A549 (cell line): ENCODE measurements around the gene LBHD2. TPM values are rescaled to one million over a fixed set of nuclear protein-coding genes. Genes with fewer than 3 reads are reported as not detected.

Experiments used
- ATAC-seq, 2 experiments: fragments of 200-7000 bp in 1 of 2; fragments of >200 bp in 1 of 2; cut with Nextera tagmentation in 1 of 2; cut with Tn5 transposase in 1 of 2; 3 replicates each; pipeline versions ENCODE4 v1.8.0 to v1.9.1; 2018 to 2020; ENCODE audit warnings: mild to moderate bottlenecking in 1 of 2, moderate library complexity in 1 of 2
- CTCF ChIA-PET: fragments of 300-600 bp; sonication (Branson Sonifier 250); formaldehyde crosslinking; extraction: SDS; loops from one replicate; lab custom pipeline; 2021; ENCODE audit warnings: antibody characterized with exemption, inconsistent platforms; lab: Yijun Ruan, JAX
- POLR2A ChIA-PET: fragments of 350-600 bp; formaldehyde crosslinking; extraction: SDS; loops from one replicate; lab custom pipeline; 2021; ENCODE audit warnings: antibody characterized with exemption, inconsistent platforms; lab: Yijun Ruan, JAX
- DNase-seq, 2 experiments: peaks; one replicate each; pipeline versions ENCODE4 v3.0.0 to v3.0.0-alpha.2; 2011 to 2016; ENCODE audit warnings: low read depth in 1 of 2, low spot score in 1 of 2
- FAIRE-seq: peaks from 2 replicates; lab custom pipeline; 2011; peaks lifted over from hg19 to GRCh38; lab: Jason Lieb, UNC
- H3K27ac ChIP-seq, 2 experiments: fragments of >200 bp; sonication (Bioruptor Twin); formaldehyde crosslinking; 3 replicates each; pipeline ENCODE4 v1.5.1; 2016 to 2017
- H3K4me1 ChIP-seq: fragments of >200 bp; sonication (Bioruptor Twin); formaldehyde crosslinking; 3 replicates; pipeline ENCODE4 v1.6.1; 2016
- H3K4me2 ChIP-seq: fragments of >200 bp; sonication (Bioruptor Twin); formaldehyde crosslinking; 3 replicates; pipeline ENCODE4 v1.6.1; 2016
- H3K4me3 ChIP-seq: fragments of >200 bp; sonication (Bioruptor Twin); formaldehyde crosslinking; 3 replicates; pipeline ENCODE4 v1.5.1; 2016
- H3K9me3 ChIP-seq: fragments of >200 bp; sonication (Bioruptor Twin); formaldehyde crosslinking; 3 replicates; pipeline ENCODE4 v1.6.1; 2016
- CBX2 ChIP-seq: fragments of 200-600 bp; sonication (generic); IDR thresholded peaks from 2 replicates; pipeline ENCODE4 v1.6.1; 2016; ENCODE audit warnings: low read depth, mild to moderate bottlenecking, borderline replicate concordance
- EP300 ChIP-seq, 2 experiments: fragments of >200 bp; sonication (Bioruptor Twin); formaldehyde crosslinking; IDR thresholded peaks; 2 replicates in 1 of 2; 3 replicates in 1 of 2; pipeline ENCODE4 v1.6.1; 2016 to 2017
- ESRRA ChIP-seq: fragments of 150-350 bp; IDR thresholded peaks from 2 replicates; pipeline ENCODE4 v1.6.1; 2014; ENCODE audit warnings: mild to moderate bottlenecking, low read length, borderline replicate concordance
- FOSL2 ChIP-seq, 2 experiments: fragments of 450-650 bp in 1 of 2; fragments of >200 bp in 1 of 2; sonication (Bioruptor Twin) in 1 of 2; formaldehyde crosslinking; IDR thresholded peaks; 2 replicates each; pipeline versions ENCODE4 v1.5.0 to v1.6.1; 2016 to 2020; ENCODE audit warnings: mild to moderate bottlenecking in 1 of 2, moderate library complexity in 1 of 2
- HEYL ChIP-seq: fragments of 250-450 bp; sonication (Bioruptor Pico); IDR thresholded peaks from 2 replicates; pipeline ENCODE4 v1.8.0; 2021; ENCODE audit warnings: mild to moderate bottlenecking, moderate library complexity
- HOXB13 ChIP-seq: fragments of 250-450 bp; sonication (Bioruptor Pico); IDR thresholded peaks from 2 replicates; pipeline ENCODE4 v1.5.0; 2020; ENCODE audit warnings: low read depth, mild to moderate bottlenecking, moderate library complexity
- HOXB5 ChIP-seq: fragments of 250-450 bp; sonication (Bioruptor Pico); IDR thresholded peaks from 2 replicates; pipeline ENCODE4 v1.5.0; 2020; ENCODE audit warnings: mild to moderate bottlenecking, moderate library complexity
- MAFK ChIP-seq: fragments of 450-650 bp; IDR thresholded peaks from 2 replicates; pipeline ENCODE4 v1.6.1; 2014; ENCODE audit not compliant: partially characterized antibody
- MAZ ChIP-seq: fragments of 150-350 bp; IDR thresholded peaks from 2 replicates; pipeline ENCODE4 v1.6.1; 2014; ENCODE audit warnings: antibody characterized with exemption, low read depth, low read length, borderline replicate concordance
- MYC ChIP-seq: IDR thresholded peaks from 2 replicates; pipeline ENCODE4 v1.6.1; 2012; ENCODE audit warnings: mild to moderate bottlenecking, inconsistent platforms, low read length, improper control_type of control experiment, borderline replicate concordance
- NPAS2 ChIP-seq: fragments of 250-450 bp; sonication (Bioruptor Pico); IDR thresholded peaks from 2 replicates; pipeline ENCODE4 v1.8.0; 2022; ENCODE audit warnings: mild to moderate bottlenecking, moderate library complexity, borderline replicate concordance
- PHF8 ChIP-seq: fragments of 200-600 bp; sonication (generic); IDR thresholded peaks from 2 replicates; pipeline ENCODE4 v1.6.1; 2016; ENCODE audit warnings: low read depth, mild to moderate bottlenecking, antibody characterized with exemption, moderate library complexity, borderline replicate concordance
- POLR2A ChIP-seq: IDR thresholded peaks from 2 replicates; pipeline ENCODE4 v1.6.1; 2012; ENCODE audit warnings: mild to moderate bottlenecking, low read length
- POLR2AphosphoS2 ChIP-seq: conservative IDR thresholded peaks from 2 replicates; pipeline ENCODE4 v1.6.1; 2012; ENCODE audit warnings: low read length, improper control_type of control experiment, inconsistent platforms
- RAD21 ChIP-seq, 2 experiments: fragments of >200 bp in 1 of 2; sonication (Bioruptor Twin) in 1 of 2; formaldehyde crosslinking in 1 of 2; IDR thresholded peaks in 1 of 2; conservative IDR thresholded peaks in 1 of 2; 2 replicates in 1 of 2; 3 replicates in 1 of 2; pipeline ENCODE4 v1.6.1; 2012 to 2018; ENCODE audit warnings: inconsistent platforms in 1 of 2
- RCOR1 ChIP-seq: fragments of 150-350 bp; IDR thresholded peaks from 2 replicates; pipeline ENCODE4 v1.6.1; 2014; ENCODE audit warnings: antibody characterized with exemption, low read length, low read depth
- TFCP2L1 ChIP-seq: fragments of 250-450 bp; sonication (Bioruptor Pico); IDR thresholded peaks from 2 replicates; pipeline ENCODE4 v1.5.0; 2021; ENCODE audit warnings: mild to moderate bottlenecking
- TP53 ChIP-seq: fragments of 250-450 bp; sonication (Bioruptor Pico); IDR thresholded peaks from 2 replicates; pipeline ENCODE4 v1.5.0; 2021; ENCODE audit warnings: mild to moderate bottlenecking, moderate library complexity
- ZNF302 ChIP-seq: fragments of 250-450 bp; sonication (Bioruptor Pico); IDR thresholded peaks from 2 replicates; pipeline ENCODE4 v1.9.0; 2021; ENCODE audit warnings: inconsistent platforms, mild to moderate bottlenecking, moderate library complexity
- ZSCAN20 ChIP-seq: fragments of 250-450 bp; sonication (Bioruptor Pico); IDR thresholded peaks from 2 replicates; pipeline ENCODE4 v1.8.0; 2022; ENCODE audit warnings: mild to moderate bottlenecking, moderate library complexity
- WGBS: methylation state at CpG from one replicate; pipeline ENCODE4 v1.1.6; 2017; ENCODE audit errors: missing lambda C conversion rate; 5-methylcytosine and 5-hydroxymethylcytosine counted together
- polyA plus RNA-seq, 4 experiments: library from polyadenylated mRNA; depleted of rRNA in 3 of 4; stranded (reverse); fragments of >200 nt; fragmentation: RNase III in 1 of 4; extraction: RNeasy Plus Mini Kit Qiagen cat#74134 plus additional on column Dnase treatment in 1 of 4; gene quantifications; 2 replicates in 3 of 4; 3 replicates in 1 of 4; pipeline ENCODE4 v1.2.3, GENCODE V29; 2011 to 2017
- TF ChIP-seq, protein P1 (sequence below): fragments of >200 bp; sonication (Bioruptor Twin); formaldehyde crosslinking; IDR thresholded peaks from 2 replicates; pipeline ENCODE4 v1.6.1; 2016
- TF ChIP-seq, protein P2 (sequence below): IDR thresholded peaks from 2 replicates; pipeline ENCODE4 v1.6.1; 2012; ENCODE audit warnings: low read depth, borderline replicate concordance

Gene LBHD2
- polyA plus RNA-seq, 2 of the 4 experiments (the other 2 are of a cell fraction), result not detected

DNA sequence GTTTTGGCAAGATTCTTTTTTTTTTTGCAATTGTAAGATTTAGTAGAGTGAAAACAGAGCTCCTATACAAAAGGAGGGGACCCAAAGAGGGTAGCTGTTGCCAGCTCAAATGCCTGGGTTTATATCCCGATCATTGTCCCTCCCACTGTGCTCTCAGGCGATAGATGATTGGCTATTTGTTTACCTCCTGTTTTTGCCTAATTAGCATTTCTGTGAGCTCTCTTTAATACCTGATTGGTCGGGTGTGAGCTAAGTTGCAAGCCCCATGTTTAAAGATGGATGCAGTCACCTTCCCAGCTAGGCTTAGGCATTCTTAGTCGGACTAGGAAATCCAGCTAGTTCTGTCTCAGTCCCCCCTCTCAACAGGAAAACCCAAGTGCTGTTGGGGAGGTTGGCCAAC, 12.4 kb downstream of the LBHD2 start:
- no peak for ATAC-seq
- no peak overlapping the region for H3K4me3 ChIP-seq
- peak overlapping the region in 1 of 2 experiments; percentile 94; a peak in 2 of 6 replicates for H3K27ac ChIP-seq

DNA sequence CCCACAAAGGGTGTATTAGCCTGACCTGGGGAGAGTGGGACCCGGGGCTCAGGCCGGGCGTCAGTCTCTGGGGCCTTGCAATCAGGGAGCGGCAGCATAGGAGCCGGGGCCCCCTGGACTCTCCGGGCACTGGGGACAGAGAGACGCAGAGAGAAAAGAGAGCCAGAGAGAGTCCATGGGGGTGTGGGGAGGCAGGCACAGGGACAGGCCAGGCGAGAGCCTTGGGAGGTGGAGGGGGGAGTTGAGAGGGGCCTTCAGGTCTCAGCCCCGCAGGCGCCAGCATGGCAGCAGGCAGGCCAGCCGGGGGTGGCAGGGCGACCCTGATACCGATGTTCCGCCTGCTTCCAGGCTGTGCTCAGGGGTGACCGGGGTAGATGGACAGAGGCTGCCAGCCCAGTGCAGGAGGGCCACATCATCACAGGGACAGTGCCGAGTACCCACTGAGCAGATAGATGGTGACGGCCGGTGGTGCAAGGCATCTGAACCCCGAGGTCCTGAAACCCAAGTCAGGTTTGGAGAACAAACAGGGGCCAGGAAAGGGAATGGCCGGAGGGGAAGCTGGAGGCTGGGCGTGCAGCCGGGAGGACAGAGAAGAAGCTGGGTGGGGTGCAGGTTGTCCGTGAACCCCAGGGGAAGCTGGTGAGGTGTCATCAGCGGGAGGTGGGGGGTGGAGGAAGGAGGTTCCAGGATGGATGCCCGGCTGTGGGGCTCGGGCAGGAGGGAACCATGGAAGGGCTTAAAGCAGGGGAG, 13.4 kb downstream of the LBHD2 start:
- CTCF ChIA-PET, result interaction anchor here (0.6 to 14.0 kb wide), 10 partner anchors 8 to 403 kb away, joined by 3 to 544 read pairs (median 48); partner anchors contain the start of gene TNFAIP2
- Histone ChIP-seq H3K4me1 (peaks cover 46% of the 10 kb centered on the region), H3K4me3 (no peak overlapping the region), H3K27ac (peak overlapping the region; percentile 88 to 94; a peak in 4 of 6 replicates), H3K9me3 (no peaks in the 10 kb centered on the region), H3K4me2 (no peak overlapping the region; the same call in 2 of the 3 replicates)
- FAIRE-seq (no peak), ATAC-seq (no peak), DNase-seq (no peak)
- WGBS, result 86% methylated on average over 26 of the region's 26 CpGs
- POLR2A ChIA-PET, result interaction anchor here (0.5 kb wide), 1 partner anchor 88 kb away, joined by 3 read pairs; no protein-coding TSS in a partner anchor
- TF ChIP-seq RCOR1, result no peak
- TF ChIP-seq, protein P1, sequence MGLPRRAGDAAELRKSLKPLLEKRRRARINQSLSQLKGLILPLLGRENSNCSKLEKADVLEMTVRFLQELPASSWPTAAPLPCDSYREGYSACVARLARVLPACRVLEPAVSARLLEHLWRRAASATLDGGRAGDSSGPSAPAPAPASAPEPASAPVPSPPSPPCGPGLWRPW, result no peak
- TF ChIP-seq POLR2A, result no peak
- no peak for TF ChIP-seq HOXB5
- TF ChIP-seq POLR2AphosphoS2, result no peak
- no peak for TF ChIP-seq MAZ
- TF ChIP-seq ESRRA, result no peak
- no peak for TF ChIP-seq NPAS2 (CRISPR knock-in tag)
- TF ChIP-seq HEYL (CRISPR knock-in tag), result no peak
- no peak for TF ChIP-seq RAD21 (conservative IDR thresholded peaks at IDR 0.05 in 1 of 2, IDR thresholded peaks at IDR 0.05 in 1 of 2)
- no peak for TF ChIP-seq HOXB13 (CRISPR knock-in tag)
- TF ChIP-seq, protein P2, sequence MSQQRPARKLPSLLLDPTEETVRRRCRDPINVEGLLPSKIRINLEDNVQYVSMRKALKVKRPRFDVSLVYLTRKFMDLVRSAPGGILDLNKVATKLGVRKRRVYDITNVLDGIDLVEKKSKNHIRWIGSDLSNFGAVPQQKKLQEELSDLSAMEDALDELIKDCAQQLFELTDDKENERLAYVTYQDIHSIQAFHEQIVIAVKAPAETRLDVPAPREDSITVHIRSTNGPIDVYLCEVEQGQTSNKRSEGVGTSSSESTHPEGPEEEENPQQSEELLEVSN, result no peak
- no peak for TF ChIP-seq TFCP2L1
- TF ChIP-seq ZNF302 (CRISPR knock-in tag), result no peak
- no peak for TF ChIP-seq ZSCAN20
- TF ChIP-seq FOSL2 (IDR thresholded peaks at IDR 0.05), result no peak
- no peak for TF ChIP-seq FOSL2 (CRISPR knock-in tag; IDR thresholded peaks at IDR 0.05)
- no peak for TF ChIP-seq TP53 (CRISPR knock-in tag)
- no peak for TF ChIP-seq MYC
- TF ChIP-seq EP300 (IDR thresholded peaks at IDR 0.05), result no peak
- TF ChIP-seq CBX2, result no peak

More for the DNA sequence above, 12.4 kb downstream of the LBHD2 start:
- Histone ChIP-seq H3K4me1 (peaks cover 49% of the 10 kb centered on the region), H3K9me3 (no peaks in the 10 kb centered on the region), H3K4me2 (no peak overlapping the region)
- ChIA-PET CTCF (interaction anchor here (0.6 to 14.0 kb wide), 9 partner anchors 9 to 403 kb away, joined by 3 to 544 read pairs (median 23); partner anchors contain the start of gene TNFAIP2), POLR2A (no interaction called here)
- TF ChIP-seq MAFK (peak; percentile 76), PHF8 (no peak)
- DNase-seq (no peak), FAIRE-seq (no peak)
- 77% methylated on average over 4 of the region's 4 CpGs for WGBS
